Measurements from ENCODE around the gene CTSW. TPM values are rescaled to one million over a fixed set of nuclear protein-coding genes. Genes with fewer than 3 reads are reported as not detected.

The CTSW gene
- polyA plus RNA-seq, 1 of the 3 experiments (the other 2 are of a cell fraction): 0.49 TPM

GRCh38 chr11:65883786-65884715 lies 4.4 kb downstream of the CTSW start:
- no peak overlapping the region for H3K9ac ChIP-seq
- H3K4me3 ChIP-seq (ENCODE audit: low read depth in 2 of 2, low read length in 1 of 2): no peak overlapping the region; a peak in 1 of 4 replicates
- peaks cover 22% of the 10 kb centered on the region for H3F3A ChIP-seq (replicated peaks; ENCODE audit: insufficient read depth)
- no peaks in the 10 kb centered on the region for H3K27me3 ChIP-seq (ENCODE audit: insufficient read depth)
- peaks cover 12 to 23% of the 10 kb centered on the region in 2 experiments; a peak in 3 of 4 replicates for H3K4me1 ChIP-seq (ENCODE audit: control insufficient read depth in 1 of 2, insufficient read depth in 2 of 2, low read depth in 1 of 2, low read length in 1 of 2)
- no peaks in the 10 kb centered on the region for H3K9me2 ChIP-seq
- peaks cover 31 to 45% of the 10 kb centered on the region in 2 experiments for H3K36me3 ChIP-seq (replicated peaks in 1 of 2; ENCODE audit: control insufficient read depth in 1 of 2, insufficient read depth in 2 of 2, low read length in 1 of 2)
- peaks cover 39% of the 10 kb centered on the region for H3K79me2 ChIP-seq (ENCODE audit: insufficient read depth)
- ChIA-PET CTCF (interaction anchor here (0.6 to 15.2 kb wide), 58 partner anchors 8 to 416 kb away, joined by 3 to 374 read pairs (median 4); partner anchors contain the start of genes AP5B1, C11orf68, CFL1 and EFEMP2), POLR2A (interaction anchor here (0.6 to 1.9 kb wide), 9 partner anchors 10 to 172 kb away, joined by 3 to 9 read pairs (median 4); partner anchors contain the start of gene MUS81)
- WGBS (ENCODE audit: low lambda C conversion rate): 80% methylated on average over 28 of the region's 28 CpGs
- H3K27ac ChIP-seq (ENCODE audit: low read depth in 2 of 2, low read length in 1 of 2): peak overlapping the region in 1 of 2 experiments; percentile 17; a peak in 1 of 4 replicates
- no peak for TF ChIP-seq MXI1 (IDR thresholded peaks at IDR 0.05; ENCODE audit: low read depth, low read length)
- TF ChIP-seq ZBTB33 (IDR thresholded peaks at IDR 0.05; ENCODE audit: borderline replicate concordance, low read depth): no peak
- TF ChIP-seq IRF3 (IDR thresholded peaks at IDR 0.05; ENCODE audit: low read depth, low read length): no peak
- TF ChIP-seq JUND (IDR thresholded peaks at IDR 0.05): no peak
- no peak for TF ChIP-seq TCF12 (IDR thresholded peaks at IDR 0.05)
- TF ChIP-seq RXRA (IDR thresholded peaks at IDR 0.05; ENCODE audit: borderline replicate concordance, low read depth): no peak
- TF ChIP-seq TAF1 (IDR thresholded peaks at IDR 0.05; ENCODE audit: borderline replicate concordance, low read depth, low read length): no peak
- TF ChIP-seq FOXJ3 (CRISPR knock-in tag; IDR thresholded peaks at IDR 0.05): no peak
- no peak for TF ChIP-seq PBX3 (IDR thresholded peaks at IDR 0.05)
- no peak for TF ChIP-seq TEAD4 (IDR thresholded peaks at IDR 0.05; ENCODE audit: borderline replicate concordance, insufficient read depth)
- no peak for TF ChIP-seq RAD21 (IDR thresholded peaks at IDR 0.05; ENCODE audit: low read length)
- TF ChIP-seq RCOR1 (IDR thresholded peaks at IDR 0.05; ENCODE audit: low read length): no peak
- no peak for TF ChIP-seq SIN3A (IDR thresholded peaks at IDR 0.05; ENCODE audit: borderline replicate concordance, low read depth, low read length)
- no peak for TF ChIP-seq EZH2phosphoT487 (IDR thresholded peaks at IDR 0.05; ENCODE audit: borderline replicate concordance, low read depth)
- TF ChIP-seq MAX (IDR thresholded peaks at IDR 0.05; ENCODE audit: low read depth): no peak
- no peak for TF ChIP-seq FOSL2 (IDR thresholded peaks at IDR 0.05; ENCODE audit: borderline replicate concordance, low read depth)
- no peak for TF ChIP-seq YY1 (IDR thresholded peaks at IDR 0.05; ENCODE audit: low read depth)
- TF ChIP-seq MEF2A (IDR thresholded peaks at IDR 0.05; ENCODE audit: borderline replicate concordance, low read depth): no peak
- no peak for TF ChIP-seq USF2 (IDR thresholded peaks at IDR 0.05; ENCODE audit: borderline replicate concordance, low read depth, low read length)
- TF ChIP-seq GABPA (IDR thresholded peaks at IDR 0.05; ENCODE audit: low read depth): no peak
- H3K9me3 ChIP-seq: no peaks in the 10 kb centered on the region
- no peak overlapping the region for H3K4me2 ChIP-seq
- no peak overlapping the region for H2AFZ ChIP-seq (ENCODE audit: low read depth)
- DNase-seq: no peak
- no peaks in the 10 kb centered on the region for H4K20me1 ChIP-seq (ENCODE audit: insufficient read depth)

Data from SK-N-SH (cell line).